NCI-H526 treated with DMSO at 0.1 percent for 48 hours (cell line): Measurements from ENCODE around the gene EVC.

Experiments
- DNase-seq: peaks from one replicate; lab custom pipeline; 2025; lab: John Stamatoyannopoulos, UW

The EVC gene

DNA sequence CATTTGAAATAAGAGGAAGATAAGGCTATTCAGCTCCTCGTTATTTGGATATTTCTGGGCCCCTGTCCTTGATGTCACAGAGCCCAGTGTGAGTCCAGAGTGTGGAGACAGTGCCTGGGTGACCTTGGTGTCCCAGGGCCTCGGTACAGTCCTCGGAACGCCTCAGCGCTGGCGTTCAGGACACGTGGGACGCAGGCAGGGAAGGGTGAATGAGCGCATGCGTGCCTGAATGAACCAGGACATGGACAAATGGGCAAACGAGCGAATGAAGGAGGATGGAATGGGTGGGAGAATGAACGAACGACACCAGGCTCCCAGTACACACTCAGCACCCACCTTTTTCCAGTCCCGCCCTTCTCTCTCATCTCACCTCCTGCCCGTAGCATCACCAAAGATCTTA lies 44.2 kb downstream of the EVC start:
- DNase-seq, result no peak

DNA sequence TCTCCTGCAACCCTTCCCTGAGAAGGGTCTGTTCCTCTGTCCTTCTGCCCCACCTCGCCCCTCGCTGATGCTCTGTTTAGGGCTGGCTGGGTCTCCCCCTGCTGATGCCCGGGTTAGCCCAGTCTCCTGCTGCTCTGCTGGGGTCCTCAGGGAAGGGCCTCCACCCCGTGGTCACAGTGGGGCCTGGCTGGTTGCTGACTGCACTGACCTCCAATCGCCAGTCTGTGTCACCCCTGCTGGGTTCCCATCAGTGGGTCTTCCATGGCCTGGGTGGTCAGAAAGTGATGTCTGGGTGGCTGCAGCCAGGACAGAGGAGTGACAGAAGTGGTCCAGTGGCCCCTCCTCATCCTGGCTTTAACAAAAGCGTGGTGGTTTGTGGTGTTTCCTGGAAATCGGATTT lies 44.7 kb downstream of the EVC start:
- DNase-seq, result no peak

DNA sequence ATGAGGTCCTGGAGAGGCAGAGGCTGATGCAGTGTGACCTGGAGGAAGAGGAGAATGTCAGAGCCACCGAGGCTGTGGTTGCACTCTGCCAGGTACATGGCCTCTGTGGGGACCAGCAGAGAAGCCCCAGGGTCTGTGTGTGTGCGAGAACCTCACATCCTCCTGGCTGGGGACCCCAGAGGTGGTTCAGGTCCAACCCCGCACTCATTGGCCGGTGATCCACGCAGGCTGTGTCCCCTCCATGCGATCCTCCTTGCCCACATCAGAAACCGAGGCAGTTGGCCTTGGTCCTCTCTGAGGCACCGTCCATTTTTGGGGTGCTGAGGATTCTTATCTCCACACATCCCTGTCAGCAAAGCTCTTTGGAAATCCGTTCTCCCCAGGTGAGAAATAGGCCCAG lies 45.3 kb downstream of the EVC start:
- DNase-seq, result no peak

DNA sequence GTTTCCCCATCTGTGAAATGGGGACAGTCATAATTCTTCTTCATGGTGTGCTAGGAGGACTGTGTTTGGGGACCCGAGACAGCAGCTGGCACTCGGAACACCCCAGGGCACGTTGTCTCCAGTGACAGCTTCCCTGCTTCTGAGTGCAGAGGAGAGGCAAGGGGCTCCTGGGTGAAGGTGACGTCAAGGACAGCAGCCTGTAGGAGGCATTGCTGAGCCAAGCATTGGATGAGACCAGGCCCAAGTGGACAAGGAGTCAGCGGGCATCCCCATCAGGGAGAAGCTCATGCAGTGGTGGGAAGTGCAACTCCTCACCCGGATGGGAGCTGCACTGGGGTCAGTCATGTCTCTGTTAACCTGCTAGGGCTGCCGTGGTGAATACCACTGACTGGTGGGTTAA lies 46.1 kb downstream of the EVC start:
- DNase-seq, result no peak

DNA sequence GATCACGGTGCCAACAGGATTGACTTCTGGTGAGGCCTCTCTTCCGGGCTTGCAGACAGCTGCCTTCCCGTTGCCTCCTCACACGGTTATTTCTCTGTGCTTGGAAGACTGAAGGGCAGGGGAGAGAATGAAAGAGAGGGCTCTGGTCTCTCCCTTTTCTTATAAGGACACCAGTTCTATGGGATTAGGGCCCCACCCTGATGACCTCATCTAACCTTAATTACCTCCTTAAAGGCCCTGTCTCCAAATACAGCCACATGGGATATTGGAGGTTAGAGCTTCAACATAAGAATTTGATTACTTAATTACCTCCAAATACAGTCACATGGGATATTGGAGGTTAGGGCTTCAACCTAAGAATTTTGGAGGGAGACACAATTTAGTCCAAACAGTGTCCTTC lies 46.5 kb downstream of the EVC start:
- DNase-seq, result no peak

DNA sequence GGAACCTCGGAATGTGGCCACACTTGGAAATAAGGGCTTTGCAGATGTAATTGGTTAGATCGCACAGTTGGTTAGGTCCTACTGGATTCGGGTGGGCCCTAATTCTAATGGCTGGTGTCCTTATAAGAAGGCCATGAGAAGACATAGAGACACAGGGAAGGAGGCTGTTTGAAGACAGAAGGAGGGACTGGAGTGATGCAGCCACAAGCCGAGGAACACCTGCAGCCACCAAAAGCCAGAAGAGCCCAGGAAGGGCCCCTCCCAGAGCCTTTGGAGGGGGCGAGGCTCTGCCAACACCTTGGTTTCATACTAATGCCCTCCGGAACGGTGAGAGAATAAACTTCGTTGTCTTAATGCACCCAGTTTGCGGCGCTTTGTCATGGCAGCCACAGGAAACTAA lies 47.0 kb downstream of the EVC start:
- no peak for DNase-seq

DNA sequence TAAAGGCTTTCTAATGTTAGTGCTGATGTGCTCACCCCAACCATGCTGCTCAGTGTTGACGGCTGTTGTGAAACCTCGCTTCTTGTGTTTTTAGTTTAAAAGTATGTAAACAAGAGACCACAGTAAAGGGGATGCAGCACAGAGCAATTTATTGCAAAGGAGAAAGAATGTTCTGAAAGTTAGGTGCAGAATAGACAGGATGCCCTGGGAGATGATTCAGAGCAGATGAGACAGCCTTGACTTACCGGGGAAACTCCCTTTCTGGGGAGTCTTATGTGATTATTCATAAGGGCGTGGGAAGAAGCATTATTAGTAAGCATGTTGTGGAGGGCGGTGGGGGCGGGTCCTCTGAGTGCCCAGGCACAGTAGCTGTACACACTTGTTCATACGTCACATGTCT lies 47.7 kb downstream of the EVC start:
- DNase-seq, result no peak

DNA sequence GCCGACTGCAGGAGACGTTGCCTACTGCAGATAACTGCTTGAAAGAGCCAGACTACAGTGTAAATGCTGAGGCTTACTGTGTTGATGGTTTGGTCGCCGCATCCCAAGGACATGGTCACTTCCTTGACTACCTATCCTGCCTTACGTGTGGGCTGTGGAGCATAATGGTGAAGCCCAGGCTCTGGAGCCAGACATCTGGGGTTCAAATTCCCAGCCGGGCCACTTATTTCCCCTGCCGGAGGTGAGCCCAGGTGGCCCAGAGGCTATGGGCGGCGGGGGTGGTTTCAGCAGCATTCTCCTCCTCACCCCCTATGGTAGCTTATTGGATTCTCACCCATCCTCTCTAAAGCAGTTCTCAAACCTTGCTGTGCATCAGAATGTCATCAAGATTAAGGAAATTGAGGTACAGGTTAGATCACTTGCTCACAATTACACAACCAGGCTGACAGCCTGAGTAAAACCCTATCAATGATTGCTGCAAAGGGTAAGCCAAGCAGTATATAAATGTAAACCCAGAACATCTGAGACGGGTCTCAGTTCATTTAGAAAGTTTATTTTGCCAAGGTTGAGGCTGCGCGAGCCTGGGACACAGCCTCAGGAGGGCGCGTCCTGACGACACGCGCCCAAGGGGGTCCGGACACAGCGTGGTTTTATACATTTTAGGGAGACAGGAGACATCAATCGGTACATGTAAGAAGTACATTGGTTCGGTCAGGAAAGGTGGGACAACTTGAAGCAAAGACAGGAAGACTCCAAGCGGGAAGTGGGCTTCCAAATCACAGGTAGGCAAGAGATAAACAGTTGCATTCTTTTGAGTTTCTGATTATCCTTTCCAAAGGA lies 48.5 kb downstream of the EVC start:
- DNase-seq, result no peak

DNA sequence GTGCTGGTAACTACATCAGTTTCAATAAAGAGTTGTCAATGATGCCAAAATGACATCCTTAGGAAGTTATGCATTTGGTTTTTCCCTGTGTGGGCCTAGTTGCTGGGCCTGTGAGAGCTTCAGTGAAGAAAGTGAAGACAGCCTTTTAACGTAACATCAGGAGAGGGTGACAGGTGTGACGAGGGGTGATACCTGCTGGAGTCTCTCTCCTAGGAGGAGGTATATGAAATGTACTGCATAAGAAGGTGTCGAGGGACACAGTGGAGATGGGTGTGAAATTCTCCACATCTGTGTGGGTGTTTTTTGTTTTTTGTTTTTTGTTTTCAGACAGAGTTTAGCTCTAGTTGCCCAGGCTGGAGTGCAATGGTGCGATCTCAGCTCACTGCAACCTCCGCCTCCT lies 49.2 kb downstream of the EVC start:
- no peak for DNase-seq

DNA sequence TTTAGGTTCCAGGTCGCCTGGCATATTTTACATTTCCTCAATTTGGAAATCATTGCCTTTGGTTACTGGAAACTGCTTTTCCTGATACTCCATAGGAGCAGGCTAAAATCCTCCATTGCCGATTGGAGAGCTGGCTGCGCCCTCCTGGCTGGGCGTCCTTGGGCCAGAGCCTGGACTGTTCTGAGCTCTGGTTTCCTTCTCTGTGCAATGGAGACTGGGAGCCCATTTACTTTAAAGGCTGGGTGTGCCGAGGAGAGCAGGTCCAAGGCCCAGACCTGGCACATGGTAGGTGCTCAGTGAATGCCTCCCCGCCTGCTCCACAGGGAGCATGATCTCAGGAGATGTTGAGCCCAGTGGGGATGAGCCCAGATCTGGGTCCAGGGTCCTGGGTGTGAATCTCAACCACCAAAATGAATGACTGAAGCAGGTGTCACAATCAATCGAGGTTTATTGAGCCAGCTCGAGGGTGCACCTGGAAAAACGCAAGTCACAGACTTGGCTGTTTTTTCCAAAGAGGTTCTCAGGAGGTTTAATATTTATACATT lies 50.0 kb downstream of the EVC start:
- DNase-seq, result no peak

DNA sequence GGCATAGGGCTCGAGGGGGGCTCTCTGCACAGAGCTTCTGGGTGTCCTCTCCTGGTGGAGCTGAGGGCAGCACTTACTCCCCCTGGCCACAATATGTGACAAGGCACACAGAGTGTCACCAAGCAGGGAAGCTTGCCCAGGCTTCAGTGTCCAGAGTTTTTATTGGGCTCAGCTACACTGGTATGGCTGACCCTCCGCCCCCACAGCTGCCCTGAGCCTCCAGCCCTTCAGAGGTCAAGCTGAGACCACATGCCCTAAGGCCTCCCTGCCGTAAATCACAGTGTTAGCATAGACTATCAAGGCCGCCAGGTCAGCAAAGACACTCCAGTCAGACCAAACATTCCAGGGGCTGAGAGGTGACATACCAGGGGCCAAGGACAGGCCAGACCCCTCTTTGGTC lies 59.0 kb downstream of the EVC start:
- DNase-seq, result no peak

DNA sequence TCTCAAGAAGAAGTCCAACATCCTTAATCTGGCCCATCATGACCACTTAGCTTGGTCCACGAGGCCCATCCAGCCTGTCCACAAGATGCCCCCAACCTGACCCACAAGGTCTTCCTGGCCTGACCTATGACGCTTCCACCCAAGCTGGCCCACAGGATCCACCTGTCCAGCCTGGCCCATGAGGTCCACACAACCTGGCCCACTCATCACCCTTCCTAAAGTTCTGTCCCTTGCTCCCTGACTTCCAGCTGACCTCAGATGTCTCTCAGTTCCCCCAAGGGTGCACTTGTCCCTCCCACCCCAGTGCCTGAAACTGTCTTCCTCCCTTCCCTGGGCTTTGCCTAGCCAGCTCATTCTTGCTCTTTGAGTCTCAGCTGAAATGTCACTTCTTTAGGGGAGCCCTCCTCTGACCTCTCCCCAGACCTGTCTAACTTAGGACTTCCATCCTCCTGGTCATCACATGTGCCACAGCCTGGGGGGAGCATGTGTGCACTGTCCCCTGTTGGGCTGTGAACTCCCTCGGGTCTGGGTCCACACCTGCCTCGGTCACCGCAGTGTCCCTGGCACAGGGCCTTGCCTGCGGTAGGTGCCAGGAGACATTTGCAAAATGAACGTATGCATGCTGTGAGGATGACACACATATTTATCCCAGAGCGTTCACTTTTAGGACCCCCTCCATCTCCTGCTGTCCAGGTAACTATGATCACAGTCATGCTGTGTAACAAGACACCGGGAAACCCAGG lies 61.7 kb downstream of the EVC start:
- no peak for DNase-seq

DNA sequence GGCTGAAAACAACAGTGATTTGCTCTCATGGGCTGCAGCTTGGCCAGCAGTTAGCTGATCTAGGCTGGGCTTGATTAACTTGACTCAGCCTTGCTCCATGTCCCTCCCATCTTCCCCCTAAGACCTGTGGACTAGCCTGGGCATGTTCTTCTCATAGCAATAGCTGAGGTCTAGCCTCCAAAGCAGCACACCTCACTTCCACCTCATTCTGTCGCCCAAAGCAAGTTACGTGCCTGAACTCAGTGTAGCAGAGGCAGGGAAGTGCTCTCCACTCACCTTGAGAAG lies 62.2 kb downstream of the EVC start:
- no peak for DNase-seq

DNA sequence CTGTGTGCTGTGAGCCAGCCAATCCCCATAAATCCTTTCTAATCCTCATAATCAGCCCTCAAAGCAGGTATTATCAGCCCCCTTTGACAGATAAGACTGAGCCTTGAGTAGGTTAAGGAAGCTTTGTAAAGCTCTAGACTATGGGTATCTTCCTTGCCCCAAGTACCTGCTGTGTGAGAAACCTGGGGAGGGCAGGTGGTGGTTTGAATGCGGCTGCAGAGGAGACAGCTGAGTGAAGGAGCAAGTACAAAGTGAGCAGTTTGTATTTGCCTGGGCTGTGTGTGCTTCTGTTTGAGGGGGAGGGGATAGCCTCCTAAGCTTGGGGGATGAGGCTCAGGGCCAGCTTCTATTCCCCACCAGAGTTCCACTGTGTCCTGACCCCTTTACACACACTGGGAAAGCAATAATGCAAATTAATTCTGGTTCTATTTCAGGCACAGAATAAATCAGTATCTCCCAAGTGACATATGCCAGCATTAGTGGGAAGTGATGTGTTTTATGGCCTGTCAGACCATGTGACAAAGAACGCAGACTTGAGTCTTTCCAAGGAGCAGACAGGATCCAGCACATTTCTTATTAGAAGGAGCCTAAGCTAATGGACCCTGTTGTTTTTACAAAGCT lies 63.5 kb downstream of the EVC start:
- no peak for DNase-seq

DNA sequence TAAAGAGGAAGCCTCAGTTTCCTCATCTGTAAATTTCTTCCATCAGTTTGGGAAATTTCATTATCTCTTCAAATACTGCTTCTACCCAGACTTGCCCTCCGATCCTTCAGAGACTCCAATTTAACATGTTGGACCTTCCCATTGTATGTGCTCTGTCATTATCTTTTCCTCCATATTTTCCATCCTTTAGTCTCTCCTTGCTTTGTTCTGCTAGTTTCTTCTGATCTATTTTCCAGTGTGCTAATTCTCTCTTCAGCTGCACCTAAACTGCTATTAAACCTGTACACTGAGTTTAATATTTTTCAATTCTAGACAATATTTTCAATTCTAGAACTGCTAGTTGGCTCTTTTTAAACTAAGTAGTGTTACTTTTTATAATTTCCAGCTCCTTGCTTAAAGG lies 65.5 kb downstream of the EVC start:
- DNase-seq, result no peak

DNA sequence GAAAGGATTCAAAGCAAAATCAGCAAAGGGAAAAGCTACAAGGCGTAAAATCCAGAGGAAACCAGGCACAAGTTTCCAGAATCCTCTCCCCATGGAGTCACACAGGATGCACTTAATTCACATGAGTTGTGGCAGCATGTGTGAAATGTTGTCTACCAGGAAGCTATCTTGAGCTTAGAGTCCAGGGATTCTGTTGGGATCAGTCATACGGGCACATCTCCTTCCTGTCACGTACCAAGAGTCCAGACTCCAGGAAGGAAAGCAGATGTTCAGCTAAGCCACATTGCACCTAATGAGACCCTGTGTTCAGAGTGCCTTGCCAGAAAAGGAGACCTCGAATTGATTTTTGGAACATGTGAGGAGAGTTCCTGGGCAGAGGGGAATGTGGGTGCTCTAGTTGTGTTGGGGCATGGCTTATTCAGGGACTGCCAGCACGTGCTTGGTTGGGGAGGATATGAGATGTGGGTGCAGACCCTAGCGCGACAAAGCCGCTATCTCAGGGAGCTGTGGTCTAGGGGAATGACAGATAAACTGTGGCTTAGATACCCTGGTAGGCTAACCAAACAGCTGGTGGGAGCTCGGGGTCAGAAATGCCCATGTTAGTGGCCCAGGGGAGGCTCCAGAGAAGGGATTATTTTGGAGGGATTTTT lies 70.0 kb downstream of the EVC start:
- no peak for DNase-seq

DNA sequence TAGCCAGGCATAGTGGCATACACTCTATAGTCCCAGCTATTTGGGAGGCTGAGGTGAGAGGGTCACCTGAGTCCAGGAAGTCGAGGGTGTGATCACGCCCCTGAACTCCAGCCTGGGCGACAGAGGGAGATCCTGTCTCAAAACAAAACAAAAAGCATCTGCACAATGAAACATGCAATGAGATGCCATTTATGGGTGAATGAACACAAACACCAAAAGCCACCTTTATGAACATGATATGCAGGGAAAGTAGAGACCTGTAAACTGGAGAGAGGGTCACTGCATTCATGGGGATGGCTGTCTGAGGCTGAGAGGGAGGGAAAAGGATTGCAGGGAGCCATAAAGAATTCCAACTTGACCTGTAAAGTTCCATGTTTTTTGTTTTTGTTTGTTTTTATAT lies 70.7 kb downstream of the EVC start:
- DNase-seq, result no peak

DNA sequence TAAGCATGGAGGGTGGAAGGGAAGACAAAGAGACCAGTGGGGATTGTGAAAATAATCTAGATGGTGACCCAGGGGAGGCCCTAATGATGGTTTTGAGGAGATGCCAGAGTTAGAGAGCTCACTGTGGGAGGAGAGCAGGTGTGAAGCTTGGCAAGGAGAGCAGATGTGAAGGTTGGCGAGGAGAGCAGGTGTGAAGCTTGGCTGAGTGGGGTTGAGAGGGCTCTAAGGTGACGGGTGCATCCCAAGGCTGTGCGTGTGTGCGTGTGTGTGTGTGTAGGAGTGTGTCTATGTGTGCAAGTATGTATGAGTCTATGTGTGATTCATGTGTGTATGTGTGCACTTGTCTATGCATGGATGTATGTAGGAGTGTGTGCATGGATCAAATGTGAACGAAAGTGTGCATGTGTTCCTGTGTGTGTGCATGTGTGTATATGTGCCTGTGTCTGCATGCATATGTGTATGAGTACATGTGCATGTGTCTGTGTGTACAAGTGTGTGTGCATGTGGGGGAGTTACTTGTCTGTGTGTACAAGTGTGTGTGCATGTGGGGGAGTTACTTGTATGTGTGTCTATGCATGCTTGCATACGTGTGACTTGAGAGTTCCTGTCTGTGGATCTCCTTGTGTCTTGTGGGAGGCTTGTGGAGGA lies 72.0 kb downstream of the EVC start:
- no peak for DNase-seq

DNA sequence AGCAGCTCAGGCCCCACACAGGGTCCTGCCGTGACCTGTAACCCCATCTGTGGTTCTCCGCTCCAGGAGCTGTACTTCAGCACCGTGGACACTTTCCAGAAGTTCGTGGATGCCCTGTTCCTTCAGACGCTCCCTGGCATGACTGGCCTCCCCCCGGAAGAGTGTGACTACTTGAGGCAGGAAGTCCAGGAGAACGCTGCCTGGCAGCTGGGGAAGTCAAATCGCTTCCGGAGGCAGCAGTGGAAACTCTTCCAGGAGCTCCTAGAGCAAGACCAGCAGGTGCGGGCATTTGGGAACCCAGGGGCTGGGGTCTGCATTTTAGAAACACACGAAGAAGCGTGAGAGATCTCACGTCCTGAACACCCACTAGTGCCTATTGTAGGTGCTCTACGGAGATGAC lies 72.5 kb downstream of the EVC start:
- DNase-seq, result no peak

DNA sequence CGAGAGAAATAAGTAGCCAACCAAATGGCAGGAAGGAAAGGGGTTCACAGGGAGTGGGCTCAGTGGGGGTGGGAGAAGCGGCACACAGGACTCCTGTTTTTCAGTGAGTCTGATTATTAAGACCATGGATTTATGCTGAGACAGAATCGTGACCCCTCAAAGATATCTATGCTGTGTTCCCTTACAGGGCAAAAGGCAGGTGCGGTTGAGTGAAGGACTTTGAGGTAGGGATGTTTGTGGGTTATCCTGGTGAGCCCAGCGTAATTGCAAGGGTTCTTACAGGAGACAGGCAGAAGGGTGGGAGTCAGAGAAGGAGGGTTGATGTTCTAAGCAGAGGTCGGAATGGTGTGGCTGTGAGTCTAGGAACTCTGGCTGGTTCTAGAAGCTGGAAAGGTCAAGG lies 73.0 kb downstream of the EVC start:
- DNase-seq, result no peak

DNA sequence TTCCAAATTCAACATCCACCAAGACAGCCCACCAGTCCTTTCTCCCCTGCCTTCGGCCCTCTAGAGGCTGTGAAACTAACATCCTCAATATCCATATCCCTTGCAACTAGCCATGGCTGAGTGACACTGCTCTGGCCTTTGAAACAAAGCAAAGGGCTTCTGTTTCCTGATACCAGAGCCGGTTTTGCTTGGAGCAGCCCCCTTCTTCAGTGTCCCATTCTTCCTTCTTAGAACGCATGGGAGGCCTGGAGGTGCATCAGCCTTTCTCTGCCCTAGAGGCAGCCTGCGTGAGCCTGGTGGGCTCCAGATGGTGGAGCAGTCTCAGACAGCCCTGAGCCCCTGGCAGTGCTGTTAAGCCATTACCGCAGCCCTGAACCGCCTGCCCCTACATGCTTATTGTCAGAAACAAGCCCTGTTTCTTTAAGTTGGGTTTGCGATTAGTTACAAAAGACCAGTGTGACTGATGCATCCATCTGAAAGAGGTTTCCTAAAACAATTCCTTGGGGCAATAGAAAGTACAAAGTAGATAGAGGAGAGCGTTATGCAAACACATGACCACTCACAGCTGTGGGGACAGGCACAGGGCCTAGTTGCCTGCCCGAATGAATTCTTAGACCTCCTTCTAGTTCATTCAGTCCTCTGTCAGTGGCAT lies 74.1 kb downstream of the EVC start:
- no peak for DNase-seq
